HCT116 (cell line): ENCODE results near the gene CNTD1. TPM values are rescaled to one million over a fixed set of nuclear protein-coding genes. Genes with fewer than 3 reads are reported as not detected.

Experiments used
- ATAC-seq: fragments of 200-7000 bp; cut with Tn5 transposase; 2 replicates; pipeline ENCODE4 v1.9.1; 2020; ENCODE audit warnings: mild to moderate bottlenecking, moderate library complexity
- BruUV-seq: library from RNA; stranded (reverse); fragments of 400-500 nt; replicated peaks from 2 replicates; lab custom pipeline; 2021; lab: Mats Ljungman, UMichigan
- CTCF ChIA-PET: fragments of 300-600 bp; sonication (Branson Sonifier 250); formaldehyde crosslinking; loops from one replicate; lab custom pipeline; 2021; ENCODE audit warnings: antibody characterized with exemption; lab: Charles Lee
- POLR2A ChIA-PET: fragments of 300-600, 350-600 bp; sonication (Branson Sonifier 250); formaldehyde crosslinking; loops from one replicate; lab custom pipeline; 2021; ENCODE audit warnings: antibody characterized with exemption; lab: Charles Lee
- RAD21 ChIA-PET, 2 experiments: fragments of 300-600 bp; sonication (Branson Sonifier 250); formaldehyde crosslinking; loops; one replicate each; lab custom pipeline; 2023; ENCODE audit warnings: low total read pairs in 2 of 2; ENCODE audit not compliant: uncharacterized antibody in 2 of 2, unreplicated experiment in 2 of 2, low non-redundant PET in 1 of 2; lab: Charles Lee
- DNase-seq: peaks from one replicate; pipeline ENCODE4 v3.0.0-alpha.2; 2010; ENCODE audit warnings: low read depth, low spot score
- H2AFZ ChIP-seq: fragments of 200-600 bp; shearing (Covaris generic), sonication (generic); 2 replicates; pipeline ENCODE4 v1.6.1; 2017; ENCODE audit warnings: low read depth, mixed run types, mixed read lengths, antibody characterized with exemption, low read length; ENCODE audit not compliant: poor library complexity, severe bottlenecking
- H3K27ac ChIP-seq: 2 replicates; pipeline ENCODE4 v1.5.1; 2012; ENCODE audit warnings: low read depth, low read length
- H3K27me3 ChIP-seq: fragments of 200-600 bp; sonication (generic); 2 replicates; pipeline ENCODE4 v1.6.1; 2016; ENCODE audit warnings: mixed run types, low read length, mixed read lengths; ENCODE audit not compliant: insufficient read depth
- H3K36me3 ChIP-seq, 2 experiments: fragments of 200-500 bp in 1 of 2; fragments of 200-600 bp in 1 of 2; sonication (Bioruptor generic) in 1 of 2; sonication (generic) in 1 of 2; 2 replicates each; pipeline versions ENCODE4 v1.5.1 to v1.6.1; 2014 to 2016; ENCODE audit warnings: low read length in 2 of 2, inconsistent platforms in 1 of 2, mixed read lengths in 1 of 2, mixed run types in 1 of 2; ENCODE audit not compliant: insufficient read depth in 2 of 2, control insufficient read depth in 1 of 2
- H3K4me1 ChIP-seq, 2 experiments: fragments of 200-600 bp in 1 of 2; sonication (generic) in 1 of 2; 2 replicates each; pipeline versions ENCODE4 v1.5.1 to v1.6.1; 2012 to 2017; ENCODE audit warnings: low read length in 2 of 2, inconsistent platforms in 1 of 2, mild to moderate bottlenecking in 1 of 2, mixed read lengths in 1 of 2, mixed run types in 1 of 2, moderate library complexity in 1 of 2; ENCODE audit not compliant: insufficient read depth in 2 of 2, control insufficient read depth in 1 of 2
- H3K4me2 ChIP-seq: fragments of 200-600 bp; sonication (generic); 2 replicates; pipeline ENCODE4 v1.6.1; 2017; ENCODE audit warnings: mixed run types, low read length, mixed read lengths
- H3K4me3 ChIP-seq, 2 experiments: fragments of 200-600 bp in 1 of 2; sonication (generic) in 1 of 2; replicated peaks in 1 of 2; 2 replicates each; pipeline ENCODE4 v1.5.1; 2011 to 2016; ENCODE audit warnings: low read length in 2 of 2, control low read depth in 1 of 2, low read depth in 1 of 2, mild to moderate bottlenecking in 1 of 2, mixed read lengths in 1 of 2, mixed run types in 1 of 2
- H3K79me2 ChIP-seq: fragments of 200-600 bp; sonication (generic); 2 replicates; pipeline ENCODE4 v1.6.1; 2017; ENCODE audit warnings: mild to moderate bottlenecking, mixed run types, low read length, moderate library complexity, mixed read lengths; ENCODE audit not compliant: insufficient read depth
- H3K9ac ChIP-seq: fragments of 200-600 bp; sonication (generic); 2 replicates; pipeline ENCODE4 v1.6.1; 2016; ENCODE audit warnings: low read length, mixed read lengths
- H3K9me2 ChIP-seq: fragments of 200-600 bp; sonication (generic), shearing (Covaris generic); 2 replicates; pipeline ENCODE4 v1.6.1; 2017; ENCODE audit warnings: mixed run types, mild to moderate bottlenecking, moderate library complexity; ENCODE audit not compliant: insufficient read depth
- H3K9me3 ChIP-seq, 2 experiments: fragments of 200-500 bp in 1 of 2; fragments of 200-600 bp in 1 of 2; sonication (Bioruptor generic) in 1 of 2; sonication (generic) in 1 of 2; 2 replicates each; pipeline ENCODE4 v1.6.1; 2014 to 2017; ENCODE audit warnings: low read length in 2 of 2, mixed read lengths in 2 of 2, inconsistent platforms in 1 of 2, low read depth in 1 of 2, mild to moderate bottlenecking in 1 of 2, mixed run types in 1 of 2, moderate library complexity in 1 of 2; ENCODE audit not compliant: control insufficient read depth in 1 of 2, insufficient read depth in 1 of 2
- H4K20me1 ChIP-seq: fragments of 200-600 bp; sonication (generic), shearing (Covaris generic); 2 replicates; pipeline ENCODE4 v1.6.1; 2017; ENCODE audit warnings: mixed run types, mild to moderate bottlenecking, moderate library complexity; ENCODE audit not compliant: insufficient read depth
- ELF1 ChIP-seq: IDR thresholded peaks from 2 replicates; pipeline ENCODE4 v1.6.1; 2012; ENCODE audit warnings: low read depth, borderline replicate concordance
- RAD21 ChIP-seq: IDR thresholded peaks from 2 replicates; pipeline ENCODE4 v1.6.1; 2012; ENCODE audit warnings: low read depth, mild to moderate bottlenecking
- SIN3A ChIP-seq: IDR thresholded peaks from 2 replicates; pipeline ENCODE4 v1.6.1; 2012; ENCODE audit warnings: low read depth
- SP1 ChIP-seq: IDR thresholded peaks from 2 replicates; pipeline ENCODE4 v1.6.1; 2012; ENCODE audit warnings: low read depth
- TCF7L2 ChIP-seq: IDR thresholded peaks from 2 replicates; pipeline ENCODE4 v1.7.0; 2011; ENCODE audit warnings: borderline replicate concordance, inconsistent platforms; ENCODE audit not compliant: insufficient read depth, insufficient read length; ENCODE audit errors: extremely low read depth
- intact Hi-C: fragments of 100-400 bp; cut with micrococcal nuclease; formaldehyde crosslinking; loops from 2 replicates; pipeline ENCODE4 v1.10.0; 2022
- total RNA-seq: library from RNA; stranded (reverse); gene quantifications from one replicate; pipeline ENCODE4 v1.2.1, GENCODE V29; 2021; ENCODE audit not compliant: unreplicated experiment
- TF ChIP-seq, protein P1 (sequence below), 3 experiments: fragments of 200-600 bp in 1 of 3; sonication (generic) in 1 of 3; IDR thresholded peaks in 2 of 3; conservative IDR thresholded peaks in 1 of 3; 2 replicates each; pipeline ENCODE4 v1.5.1; 2012 to 2017; ENCODE audit warnings: low read depth in 2 of 3, low read length in 2 of 3, antibody characterized with exemption in 1 of 3, borderline replicate concordance in 1 of 3, control low read depth in 1 of 3, mild to moderate bottlenecking in 1 of 3, mixed read lengths in 1 of 3, mixed run types in 1 of 3, moderate library complexity in 1 of 3; ENCODE audit not compliant: insufficient read depth in 1 of 3
- TF ChIP-seq, protein P2 (sequence below): IDR thresholded peaks from 2 replicates; pipeline ENCODE4 v1.6.1; 2011; ENCODE audit warnings: mild to moderate bottlenecking, low read length, moderate library complexity; ENCODE audit not compliant: insufficient replicate concordance; ENCODE audit errors: extremely low read depth
- TF ChIP-seq, protein P3 (sequence below): IDR thresholded peaks from 2 replicates; pipeline ENCODE4 v1.6.1; 2012; ENCODE audit warnings: low read depth
- TF ChIP-seq, protein P4 (sequence below): IDR thresholded peaks from 2 replicates; pipeline ENCODE4 v1.6.1; 2012

CNTD1 gene
- total RNA-seq, 1 experiment from 2014 or later = not detected

DNA sequence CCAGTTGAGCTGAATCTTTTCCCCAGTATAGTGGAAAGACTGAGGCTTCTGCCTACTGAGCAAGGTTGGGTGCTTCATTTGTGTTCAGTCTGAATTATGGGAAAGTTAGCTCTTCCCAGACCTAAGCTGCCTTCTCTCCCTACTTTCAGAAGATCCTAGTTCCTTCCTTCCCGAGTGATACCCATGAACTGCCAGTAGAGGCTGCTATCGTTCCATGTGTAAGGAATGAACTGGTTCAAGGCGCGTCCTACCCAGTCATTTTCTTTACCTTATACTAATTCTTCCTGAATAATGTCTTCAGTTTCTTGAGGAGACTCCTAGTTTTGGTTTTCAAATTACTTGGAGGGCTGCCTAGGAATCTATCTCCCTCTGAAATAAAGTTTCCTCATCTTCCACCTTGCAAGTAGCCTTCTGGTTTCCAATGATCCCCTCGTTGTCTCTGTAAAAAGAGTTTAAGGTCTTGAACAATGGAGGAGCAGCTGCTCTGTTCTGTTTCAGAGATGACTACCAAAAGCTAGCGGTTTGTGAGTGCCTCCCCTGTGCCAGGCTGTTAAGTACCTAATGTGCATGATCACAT lies 44.8 kb downstream of the CNTD1 start:
- BruUV-seq = no TSS peak
- peak; percentile 76 for ATAC-seq
- no peaks in the 10 kb centered on the region for H3K9me3 ChIP-seq
- ChIA-PET POLR2A (interaction anchor here (1.7 kb wide), 1 partner anchor 155 kb away, joined by 6 read pairs; the partner anchor contains the start of gene RPL27), CTCF (interaction anchor here (1.0 to 2.6 kb wide), 6 partner anchors 10 to 265 kb away, joined by 3 to 15 read pairs (median 4); partner anchors contain the start of genes PSMC3IP and PSME3), RAD21 (interaction anchor here (0.6 to 1.4 kb wide), 3 partner anchors 85 to 95 kb away, joined by 3 to 5 read pairs (median 3); no protein-coding TSS in a partner anchor)
- H2AFZ ChIP-seq = no peak overlapping the region
- intact Hi-C loops = loop anchor here (1.0 to 2.0 kb wide), 3 partner anchors 85 to 155 kb away; partner anchors contain the start of gene RPL27
- H3K9ac ChIP-seq = no peak overlapping the region
- peaks cover 15% of the 10 kb centered on the region for H3K79me2 ChIP-seq
- no peaks in the 10 kb centered on the region for H3K4me1 ChIP-seq
- H3K27me3 ChIP-seq = no peaks in the 10 kb centered on the region
- H3K4me3 ChIP-seq = no peak overlapping the region
- peak; percentile 51 for DNase-seq
- H4K20me1 ChIP-seq = peaks cover 3% of the 10 kb centered on the region; the same call in 1 of the 2 replicates
- peaks cover 50 to 65% of the 10 kb centered on the region in 2 experiments for H3K36me3 ChIP-seq
- H3K4me2 ChIP-seq = no peak overlapping the region
- H3K27ac ChIP-seq = no peak overlapping the region
- no peaks in the 10 kb centered on the region for H3K9me2 ChIP-seq
- TF ChIP-seq, protein P1, sequence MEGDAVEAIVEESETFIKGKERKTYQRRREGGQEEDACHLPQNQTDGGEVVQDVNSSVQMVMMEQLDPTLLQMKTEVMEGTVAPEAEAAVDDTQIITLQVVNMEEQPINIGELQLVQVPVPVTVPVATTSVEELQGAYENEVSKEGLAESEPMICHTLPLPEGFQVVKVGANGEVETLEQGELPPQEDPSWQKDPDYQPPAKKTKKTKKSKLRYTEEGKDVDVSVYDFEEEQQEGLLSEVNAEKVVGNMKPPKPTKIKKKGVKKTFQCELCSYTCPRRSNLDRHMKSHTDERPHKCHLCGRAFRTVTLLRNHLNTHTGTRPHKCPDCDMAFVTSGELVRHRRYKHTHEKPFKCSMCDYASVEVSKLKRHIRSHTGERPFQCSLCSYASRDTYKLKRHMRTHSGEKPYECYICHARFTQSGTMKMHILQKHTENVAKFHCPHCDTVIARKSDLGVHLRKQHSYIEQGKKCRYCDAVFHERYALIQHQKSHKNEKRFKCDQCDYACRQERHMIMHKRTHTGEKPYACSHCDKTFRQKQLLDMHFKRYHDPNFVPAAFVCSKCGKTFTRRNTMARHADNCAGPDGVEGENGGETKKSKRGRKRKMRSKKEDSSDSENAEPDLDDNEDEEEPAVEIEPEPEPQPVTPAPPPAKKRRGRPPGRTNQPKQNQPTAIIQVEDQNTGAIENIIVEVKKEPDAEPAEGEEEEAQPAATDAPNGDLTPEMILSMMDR (IDR thresholded peaks at IDR 0.05 in 2 of 3, conservative IDR thresholded peaks at IDR 0.05 in 1 of 3; ENCODE audit: borderline replicate concordance in 1 of 3, insufficient read depth in 1 of 3, low read depth in 2 of 3, low read length in 2 of 3) = peak; percentile 76 to 97 (median 88)
- no peak for TF ChIP-seq TCF7L2
- peak; percentile 90 for TF ChIP-seq RAD21
- TF ChIP-seq, all 23 proteins: peak for 2

DNA sequence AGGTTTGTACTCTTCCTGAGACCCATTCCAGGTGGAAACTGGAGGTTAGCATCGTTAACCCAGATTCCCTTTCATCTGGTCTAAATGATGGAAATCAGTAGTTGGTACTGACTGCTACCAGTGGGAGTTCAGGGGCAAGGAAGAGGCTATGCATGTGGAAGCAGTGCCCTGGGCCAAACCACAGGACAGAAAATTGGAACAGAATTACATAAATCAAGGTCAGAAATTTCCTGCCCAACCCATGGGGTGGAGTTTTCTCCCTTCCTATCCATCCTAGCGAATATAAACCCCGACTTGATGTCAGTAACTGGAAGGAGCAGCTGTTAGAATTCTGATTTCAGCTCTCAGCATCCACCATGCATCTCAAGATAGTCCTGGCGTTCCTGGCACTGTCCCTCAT lies 45.6 kb downstream of the CNTD1 start, which contains the start of gene AOC2:
Gene AOC2, plus strand, starts transcription at position 310 of the 400 bp plus-strand sequence. Its CDS starts 47 bp downstream, at position 357.
- Histone ChIP-seq H3K27ac (no peak within 1 kb of the TSS), H2AFZ (no peak within 1 kb of the TSS), H3K9me3 (no peaks in the 10 kb centered on the region), H3K9me2 (no peaks in the 10 kb centered on the region), H4K20me1 (peaks cover 3% of the 10 kb centered on the region; the same call in 1 of the 2 replicates), H3K36me3 (peaks cover 42 to 57% of the 10 kb centered on the region in 2 experiments), H3K4me3 (no peak within 1 kb of the TSS), H3K9ac (no peak within 1 kb of the TSS), H3K79me2 (peaks cover 8% of the 10 kb centered on the region), H3K27me3 (no peaks in the 10 kb centered on the region), H3K4me1 (no peaks in the 10 kb centered on the region), H3K4me2 (no peak within 1 kb of the TSS)
- ChIA-PET RAD21 (no interaction called here), POLR2A (no interaction called here), CTCF (interaction anchor here (2.6 kb wide), 1 partner anchor 266 kb away, joined by 9 read pairs; the partner anchor contains the start of gene PSMC3IP)
- BruUV-seq = no TSS peak
- no peak for DNase-seq
- intact Hi-C loops = no loop called here
- ATAC-seq = no peak
- no peak for TF ChIP-seq ELF1
- TF ChIP-seq, protein P2, sequence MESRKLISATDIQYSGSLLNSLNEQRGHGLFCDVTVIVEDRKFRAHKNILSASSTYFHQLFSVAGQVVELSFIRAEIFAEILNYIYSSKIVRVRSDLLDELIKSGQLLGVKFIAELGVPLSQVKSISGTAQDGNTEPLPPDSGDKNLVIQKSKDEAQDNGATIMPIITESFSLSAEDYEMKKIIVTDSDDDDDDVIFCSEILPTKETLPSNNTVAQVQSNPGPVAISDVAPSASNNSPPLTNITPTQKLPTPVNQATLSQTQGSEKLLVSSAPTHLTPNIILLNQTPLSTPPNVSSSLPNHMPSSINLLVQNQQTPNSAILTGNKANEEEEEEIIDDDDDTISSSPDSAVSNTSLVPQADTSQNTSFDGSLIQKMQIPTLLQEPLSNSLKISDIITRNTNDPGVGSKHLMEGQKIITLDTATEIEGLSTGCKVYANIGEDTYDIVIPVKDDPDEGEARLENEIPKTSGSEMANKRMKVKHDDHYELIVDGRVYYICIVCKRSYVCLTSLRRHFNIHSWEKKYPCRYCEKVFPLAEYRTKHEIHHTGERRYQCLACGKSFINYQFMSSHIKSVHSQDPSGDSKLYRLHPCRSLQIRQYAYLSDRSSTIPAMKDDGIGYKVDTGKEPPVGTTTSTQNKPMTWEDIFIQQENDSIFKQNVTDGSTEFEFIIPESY = no peak
- TF ChIP-seq SIN3A = no peak
- TF ChIP-seq, protein P3, sequence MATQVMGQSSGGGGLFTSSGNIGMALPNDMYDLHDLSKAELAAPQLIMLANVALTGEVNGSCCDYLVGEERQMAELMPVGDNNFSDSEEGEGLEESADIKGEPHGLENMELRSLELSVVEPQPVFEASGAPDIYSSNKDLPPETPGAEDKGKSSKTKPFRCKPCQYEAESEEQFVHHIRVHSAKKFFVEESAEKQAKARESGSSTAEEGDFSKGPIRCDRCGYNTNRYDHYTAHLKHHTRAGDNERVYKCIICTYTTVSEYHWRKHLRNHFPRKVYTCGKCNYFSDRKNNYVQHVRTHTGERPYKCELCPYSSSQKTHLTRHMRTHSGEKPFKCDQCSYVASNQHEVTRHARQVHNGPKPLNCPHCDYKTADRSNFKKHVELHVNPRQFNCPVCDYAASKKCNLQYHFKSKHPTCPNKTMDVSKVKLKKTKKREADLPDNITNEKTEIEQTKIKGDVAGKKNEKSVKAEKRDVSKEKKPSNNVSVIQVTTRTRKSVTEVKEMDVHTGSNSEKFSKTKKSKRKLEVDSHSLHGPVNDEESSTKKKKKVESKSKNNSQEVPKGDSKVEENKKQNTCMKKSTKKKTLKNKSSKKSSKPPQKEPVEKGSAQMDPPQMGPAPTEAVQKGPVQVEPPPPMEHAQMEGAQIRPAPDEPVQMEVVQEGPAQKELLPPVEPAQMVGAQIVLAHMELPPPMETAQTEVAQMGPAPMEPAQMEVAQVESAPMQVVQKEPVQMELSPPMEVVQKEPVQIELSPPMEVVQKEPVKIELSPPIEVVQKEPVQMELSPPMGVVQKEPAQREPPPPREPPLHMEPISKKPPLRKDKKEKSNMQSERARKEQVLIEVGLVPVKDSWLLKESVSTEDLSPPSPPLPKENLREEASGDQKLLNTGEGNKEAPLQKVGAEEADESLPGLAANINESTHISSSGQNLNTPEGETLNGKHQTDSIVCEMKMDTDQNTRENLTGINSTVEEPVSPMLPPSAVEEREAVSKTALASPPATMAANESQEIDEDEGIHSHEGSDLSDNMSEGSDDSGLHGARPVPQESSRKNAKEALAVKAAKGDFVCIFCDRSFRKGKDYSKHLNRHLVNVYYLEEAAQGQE = no peak
- TF ChIP-seq, protein P4, sequence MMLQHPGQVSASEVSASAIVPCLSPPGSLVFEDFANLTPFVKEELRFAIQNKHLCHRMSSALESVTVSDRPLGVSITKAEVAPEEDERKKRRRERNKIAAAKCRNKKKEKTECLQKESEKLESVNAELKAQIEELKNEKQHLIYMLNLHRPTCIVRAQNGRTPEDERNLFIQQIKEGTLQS = no peak
- no peak for TF ChIP-seq SP1
